Body of pancreas (tissue), 4 donors: Measurements from ENCODE around the gene SLC16A10. TPM values are rescaled to one million over a fixed set of nuclear protein-coding genes. Genes with fewer than 3 reads are reported as not detected.

Experiments used
- ATAC-seq: fragments of 150-250 bp; one replicate; pipeline ENCODE4 v1.9.1; 2016
- DNase-seq, 4 donors: peaks; one replicate each; pipeline ENCODE4 v3.0.0-alpha.2; 2019
- H3K27ac ChIP-seq, 4 donors: fragments of 200-600 bp; sonication (generic); 1 replicate in 3 of 4; 2 replicates in 1 of 4; pipeline versions ENCODE4 v1.5.1 to v1.6.1; 2016 to 2019; ENCODE audit warnings: mild to moderate bottlenecking in 1 of 4, mixed read lengths in 1 of 4, moderate library complexity in 1 of 4
- H3K27me3 ChIP-seq, 2 donors: fragments of 200-600 bp; sonication (generic); one replicate each; pipeline ENCODE4 v1.6.0; 2016; ENCODE audit warnings: mild to moderate bottlenecking in 1 of 2
- H3K36me3 ChIP-seq, 2 donors: fragments of 200-600 bp; sonication (generic); replicated peaks in 1 of 2; 2 replicates each; pipeline ENCODE4 v1.5.1; 2016; ENCODE audit warnings: low read depth in 2 of 2; ENCODE audit not compliant: insufficient read depth in 1 of 2
- H3K4me1 ChIP-seq: fragments of 200-600 bp; sonication (generic); one replicate; pipeline ENCODE4 v1.6.0; 2016
- H3K4me3 ChIP-seq, 2 donors: fragments of 200-600 bp; sonication (generic); 1 replicate in 1 of 2; 2 replicates in 1 of 2; pipeline ENCODE4 v1.5.1; 2016 to 2019
- H3K9me3 ChIP-seq, 3 donors: fragments of 200-600 bp; sonication (generic); 1 replicate in 2 of 3; 2 replicates in 1 of 3; pipeline ENCODE4 v1.5.1; 2016
- CTCF ChIP-seq, 7 experiments: fragments of 450-650 bp in 4 of 7; fragments of 200-600 bp in 3 of 7; sonication (generic) in 3 of 7; IDR thresholded peaks; one replicate each; pipeline ENCODE4 v1.5.1; 2016 to 2019; ENCODE audit warnings: antibody characterized with exemption in 7 of 7
- POLR2A ChIP-seq, 3 donors: fragments of 450-650 bp; IDR thresholded peaks; one replicate each; pipeline ENCODE4 v1.6.1; 2016; ENCODE audit warnings: antibody characterized with exemption in 3 of 3, mild to moderate bottlenecking in 2 of 3
- WGBS, 2 donors: methylation state at CpG; one replicate each; pipeline ENCODE4 v1.1.5; 2017; 5-methylcytosine and 5-hydroxymethylcytosine counted together
- intact Hi-C: fragments of 100-400 bp; cut with DNase I; formaldehyde crosslinking; loops from one replicate; pipeline ENCODE4 v1.15.1; 2023
- total RNA-seq, 2 donors: library from RNA; depleted of rRNA; stranded (reverse); fragments of >200 nt; gene quantifications; one replicate each; pipeline ENCODE4 v1.1.0, GENCODE V29; 2016

SLC16A10 gene, protein sequence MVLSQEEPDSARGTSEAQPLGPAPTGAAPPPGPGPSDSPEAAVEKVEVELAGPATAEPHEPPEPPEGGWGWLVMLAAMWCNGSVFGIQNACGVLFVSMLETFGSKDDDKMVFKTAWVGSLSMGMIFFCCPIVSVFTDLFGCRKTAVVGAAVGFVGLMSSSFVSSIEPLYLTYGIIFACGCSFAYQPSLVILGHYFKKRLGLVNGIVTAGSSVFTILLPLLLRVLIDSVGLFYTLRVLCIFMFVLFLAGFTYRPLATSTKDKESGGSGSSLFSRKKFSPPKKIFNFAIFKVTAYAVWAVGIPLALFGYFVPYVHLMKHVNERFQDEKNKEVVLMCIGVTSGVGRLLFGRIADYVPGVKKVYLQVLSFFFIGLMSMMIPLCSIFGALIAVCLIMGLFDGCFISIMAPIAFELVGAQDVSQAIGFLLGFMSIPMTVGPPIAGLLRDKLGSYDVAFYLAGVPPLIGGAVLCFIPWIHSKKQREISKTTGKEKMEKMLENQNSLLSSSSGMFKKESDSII
- 100 to 1,000 TPM in 1 of 2 donors, 10 to 100 TPM in 1; 59.4 to 124 TPM for total RNA-seq

DNA sequence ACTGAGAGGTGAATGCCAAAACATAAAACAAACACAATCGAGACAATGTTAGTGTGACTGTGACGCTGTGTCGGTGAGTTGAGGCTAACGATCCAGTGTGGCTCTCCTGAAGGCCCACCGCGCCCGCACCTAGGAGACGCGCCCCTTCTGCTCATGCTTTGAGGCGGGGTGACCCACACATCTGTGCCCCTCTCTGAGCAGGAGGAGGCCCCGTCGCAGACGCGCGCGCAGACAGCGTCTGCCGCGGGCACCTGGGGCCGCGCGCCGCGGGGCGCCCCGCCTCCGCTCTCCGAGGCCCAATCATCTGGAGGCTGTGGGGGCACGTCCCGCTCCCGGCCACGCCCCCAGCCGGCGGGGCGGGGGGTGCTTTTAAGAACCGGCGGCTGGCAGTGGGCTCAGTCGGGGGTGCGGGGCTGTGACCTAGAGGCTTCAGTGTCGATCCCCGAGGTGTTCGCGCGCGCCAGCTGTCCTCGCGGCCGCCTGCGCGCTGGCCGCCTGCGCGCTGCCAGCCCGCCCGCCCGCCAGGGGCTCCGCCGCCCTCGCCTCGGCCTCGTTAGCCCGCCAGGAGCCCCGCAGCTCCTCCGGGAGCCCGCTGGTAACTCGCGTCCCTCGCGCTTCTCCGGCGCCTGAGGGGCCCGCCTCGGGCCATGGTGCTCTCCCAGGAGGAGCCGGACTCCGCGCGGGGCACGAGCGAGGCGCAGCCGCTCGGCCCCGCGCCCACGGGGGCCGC, at the start of gene SLC16A10:
Gene SLC16A10 (plus strand): TSS at position 398 of the 730 bp plus-strand sequence. CDS start 250 bp downstream, at position 648.
- Histone ChIP-seq H3K9me3 (no peaks in the 10 kb centered on the region), H3K27ac (peak within 1 kb of the TSS; percentile 69 to 88 (median 84)), H3K27me3 (no peaks in the 10 kb centered on the region), H3K4me3 (peak within 1 kb of the TSS; percentile 67 to 91), H3K36me3 (no peaks in the 10 kb centered on the region), H3K4me1 (peaks cover 21% of the 10 kb centered on the region)
- DNase-seq: peak; percentile 91 to 97 (median 94)
- TF ChIP-seq CTCF (IDR thresholded peaks at IDR 0.05) (peak in 2 of 7 experiments; percentile 27 to 38), POLR2A (IDR thresholded peaks at IDR 0.05) (peak; percentile 84 to 94 (median 92))
- intact Hi-C loops: no loop called here
- ATAC-seq: peak; percentile 92
- WGBS, 2 donors: 0 to 2% methylated on average over 15 to 83 of the region's 86 CpGs

GRCh38 chr6:111038534-111039252, 48.6 kb upstream of the SLC16A10 start:
- no peaks in the 10 kb centered on the region for H3K4me1 ChIP-seq
- intact Hi-C loops: no loop called here
- 96 to 97% methylated on average over 6 of the region's 6 CpGs for WGBS, 2 donors
- TF ChIP-seq POLR2A (IDR thresholded peaks at IDR 0.05): no peak
- no peak overlapping the region for H3K27ac ChIP-seq
- ATAC-seq (no peak), DNase-seq (no peak)
- no peaks in the 10 kb centered on the region for H3K36me3 ChIP-seq
- no peaks in the 10 kb centered on the region for H3K27me3 ChIP-seq
- H3K4me3 ChIP-seq: no peak overlapping the region
- H3K9me3 ChIP-seq: no peaks in the 10 kb centered on the region

- WGBS, 2 donors: 84 to 91% methylated on average over 4 of the region's 4 CpGs
- no peaks in the 10 kb centered on the region for H3K36me3 ChIP-seq
These were observed 45.4 kb upstream of the SLC16A10 start for GRCh38 chr6:111041917-111042316.

DNA sequence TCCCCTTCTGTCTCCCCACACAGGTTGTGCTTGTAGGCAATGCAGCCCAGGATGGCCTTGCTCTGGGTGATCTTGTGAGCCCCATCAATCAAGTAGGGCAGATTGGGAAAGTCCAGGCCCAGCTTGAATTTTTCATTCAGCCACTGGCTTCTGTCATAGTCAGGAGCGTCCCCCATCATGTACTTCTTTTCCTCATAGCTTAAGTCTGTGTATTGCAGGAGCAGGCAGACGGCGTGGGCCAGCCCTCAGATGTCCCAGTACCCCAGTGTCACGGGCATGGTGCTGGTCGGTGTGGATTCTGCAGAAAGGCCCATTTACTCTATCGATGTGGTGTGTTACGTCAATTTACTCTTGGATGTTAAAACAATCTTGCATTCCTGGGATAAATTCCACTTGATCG, 40.1 kb upstream of the SLC16A10 start:
- no peak overlapping the region for H3K27ac ChIP-seq
- H3K4me1 ChIP-seq: peaks cover 4% of the 10 kb centered on the region
- no peak for ATAC-seq
- intact Hi-C loops: no loop called here
- 89% methylated on average over 8 of the region's 8 CpGs for WGBS, 2 donors
- no peaks in the 10 kb centered on the region for H3K27me3 ChIP-seq
- H3K36me3 ChIP-seq: no peaks in the 10 kb centered on the region
- no peak overlapping the region for H3K4me3 ChIP-seq
- DNase-seq: no peak
- no peak for TF ChIP-seq CTCF (IDR thresholded peaks at IDR 0.05)
- TF ChIP-seq POLR2A (IDR thresholded peaks at IDR 0.05): no peak
- H3K9me3 ChIP-seq: no peaks in the 10 kb centered on the region

More at GRCh38 chr6:111041917-111042316, 45.4 kb upstream of the SLC16A10 start:
- intact Hi-C loops: no loop called here
- Histone ChIP-seq H3K4me3 (no peak overlapping the region), H3K9me3 (no peaks in the 10 kb centered on the region), H3K4me1 (no peaks in the 10 kb centered on the region), H3K27me3 (no peaks in the 10 kb centered on the region), H3K27ac (no peak overlapping the region)
- no peak for TF ChIP-seq POLR2A (IDR thresholded peaks at IDR 0.05)
- TF ChIP-seq CTCF (IDR thresholded peaks at IDR 0.05): no peak
- ATAC-seq (no peak), DNase-seq (no peak)
